AG04450 (cell line): ENCODE measurements around the gene GPC3. TPM values are rescaled to one million over a fixed set of nuclear protein-coding genes. Genes with fewer than 3 reads are reported as not detected.

Experiments
- CTCF ChIA-PET: fragments of 300-600, 350-600 bp; formaldehyde crosslinking; extraction: SDS; loops from one replicate; lab custom pipeline; 2022; ENCODE audit warnings: antibody characterized with exemption, inconsistent platforms; lab: Charles Lee
- POLR2A ChIA-PET: fragments of 350-600 bp; formaldehyde crosslinking; extraction: SDS; loops from one replicate; lab custom pipeline; 2021; ENCODE audit warnings: antibody characterized with exemption, inconsistent platforms; lab: Yijun Ruan, JAX
- DNase-seq: peaks from one replicate; pipeline ENCODE4 v3.0.0-alpha.2; 2011; ENCODE audit warnings: low read depth, low spot score
- H3K27ac ChIP-seq: one replicate; pipeline ENCODE4 v1.5.1; 2012; ENCODE audit warnings: low read depth, low read length, control low read depth
- H3K27me3 ChIP-seq: one replicate; pipeline ENCODE4 v1.6.0; 2012; ENCODE audit warnings: low read length; ENCODE audit not compliant: control insufficient read depth, insufficient read depth
- H3K4me3 ChIP-seq: 2 replicates; pipeline ENCODE4 v1.5.1; 2011; ENCODE audit warnings: mild to moderate bottlenecking, low read depth, low read length, control low read depth
- H3K9me3 ChIP-seq: 2 replicates; pipeline ENCODE4 v1.5.1; 2012; ENCODE audit warnings: low read length; ENCODE audit not compliant: control insufficient read depth, insufficient read depth
- polyA plus RNA-seq: library from polyadenylated mRNA; depleted of rRNA; stranded (reverse); fragments of >200 nt; gene quantifications from 2 replicates; pipeline ENCODE4 v1.2.3, GENCODE V29; 2011
- TF ChIP-seq, protein P1 (sequence below): IDR thresholded peaks from 2 replicates; pipeline ENCODE4 v1.5.1; 2011; ENCODE audit warnings: low read depth, low read length, control low read depth, inconsistent platforms

The GPC3 gene
- polyA plus RNA-seq, 1 experiment: not detected

DNA sequence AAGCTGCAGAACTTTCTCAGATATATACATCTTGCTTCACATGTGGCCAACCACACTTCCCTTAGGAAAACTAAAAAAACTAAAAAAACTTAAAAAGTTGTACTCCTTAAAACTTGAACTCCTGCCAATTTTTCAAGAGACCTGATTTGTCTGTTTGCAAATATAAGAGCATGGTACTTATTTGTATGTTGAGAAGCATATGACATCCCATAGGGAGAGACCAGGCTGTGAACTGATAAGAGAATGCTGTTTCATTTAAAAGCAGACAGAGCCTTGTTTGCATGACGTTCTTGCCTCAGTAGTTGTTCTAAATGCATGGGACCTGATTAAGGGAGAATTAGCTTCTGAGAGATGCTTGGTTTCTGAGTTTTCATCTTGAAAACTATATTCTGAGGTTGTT, 169.9 kb downstream of the GPC3 start:
- Histone ChIP-seq H3K4me3 (no peak overlapping the region), H3K27ac (no peak overlapping the region), H3K27me3 (no peaks in the 10 kb centered on the region), H3K9me3 (no peaks in the 10 kb centered on the region)
- TF ChIP-seq, protein P1, sequence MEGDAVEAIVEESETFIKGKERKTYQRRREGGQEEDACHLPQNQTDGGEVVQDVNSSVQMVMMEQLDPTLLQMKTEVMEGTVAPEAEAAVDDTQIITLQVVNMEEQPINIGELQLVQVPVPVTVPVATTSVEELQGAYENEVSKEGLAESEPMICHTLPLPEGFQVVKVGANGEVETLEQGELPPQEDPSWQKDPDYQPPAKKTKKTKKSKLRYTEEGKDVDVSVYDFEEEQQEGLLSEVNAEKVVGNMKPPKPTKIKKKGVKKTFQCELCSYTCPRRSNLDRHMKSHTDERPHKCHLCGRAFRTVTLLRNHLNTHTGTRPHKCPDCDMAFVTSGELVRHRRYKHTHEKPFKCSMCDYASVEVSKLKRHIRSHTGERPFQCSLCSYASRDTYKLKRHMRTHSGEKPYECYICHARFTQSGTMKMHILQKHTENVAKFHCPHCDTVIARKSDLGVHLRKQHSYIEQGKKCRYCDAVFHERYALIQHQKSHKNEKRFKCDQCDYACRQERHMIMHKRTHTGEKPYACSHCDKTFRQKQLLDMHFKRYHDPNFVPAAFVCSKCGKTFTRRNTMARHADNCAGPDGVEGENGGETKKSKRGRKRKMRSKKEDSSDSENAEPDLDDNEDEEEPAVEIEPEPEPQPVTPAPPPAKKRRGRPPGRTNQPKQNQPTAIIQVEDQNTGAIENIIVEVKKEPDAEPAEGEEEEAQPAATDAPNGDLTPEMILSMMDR: no peak
- DNase-seq: no peak
- CTCF ChIA-PET: no interaction called here
- POLR2A ChIA-PET: no interaction called here

DNA sequence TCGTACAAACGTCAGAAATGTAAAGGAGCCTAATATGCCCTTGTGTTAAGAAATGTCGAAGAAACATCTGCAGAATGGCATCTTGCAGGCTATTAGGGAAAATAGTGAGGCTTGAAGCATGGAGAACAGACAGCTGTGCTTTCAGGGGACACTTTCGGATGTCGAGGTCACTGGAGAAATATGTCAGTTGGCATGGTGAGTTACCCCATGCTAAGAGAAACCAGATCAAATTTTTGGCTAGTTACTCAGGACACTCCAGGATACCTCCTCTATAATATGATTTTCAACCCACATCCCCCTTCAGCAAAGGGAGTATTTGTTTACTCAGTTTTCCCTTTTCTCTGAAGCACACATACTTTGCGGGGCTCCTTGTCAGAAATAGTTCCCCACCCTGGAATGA, 171.4 kb downstream of the GPC3 start:
- no peak overlapping the region for H3K4me3 ChIP-seq
- POLR2A ChIA-PET: no interaction called here
- H3K27ac ChIP-seq: no peak overlapping the region
- CTCF ChIA-PET: interaction anchor here (2.1 kb wide), 1 partner anchor 22 kb away, joined by 9 read pairs; no protein-coding TSS in a partner anchor
- TF ChIP-seq, protein P1: no peak
- no peaks in the 10 kb centered on the region for H3K27me3 ChIP-seq
- DNase-seq: no peak
- H3K9me3 ChIP-seq: no peaks in the 10 kb centered on the region

DNA sequence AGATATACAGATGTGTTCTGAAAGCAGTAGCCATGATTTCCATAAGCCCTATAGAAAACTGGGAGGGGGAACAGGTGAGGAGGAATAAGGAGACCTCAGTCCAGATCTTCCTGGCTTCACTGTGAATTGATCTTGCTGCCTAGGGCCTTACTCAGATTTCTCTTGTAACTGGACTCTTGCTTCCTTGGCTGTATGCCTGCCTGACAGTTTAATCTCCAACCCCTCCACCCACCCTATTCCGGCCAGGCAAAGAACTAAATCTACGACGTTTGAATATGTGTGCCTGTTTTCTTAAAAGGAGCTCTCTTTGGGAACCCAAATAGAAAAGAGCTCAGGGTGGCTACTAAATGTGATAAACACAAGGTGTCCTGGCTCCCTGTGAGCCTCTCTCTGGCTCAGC, 173.0 kb downstream of the GPC3 start:
- Histone ChIP-seq H3K27ac (no peak overlapping the region), H3K27me3 (no peaks in the 10 kb centered on the region), H3K4me3 (no peak overlapping the region), H3K9me3 (no peaks in the 10 kb centered on the region)
- DNase-seq: no peak
- ChIA-PET CTCF (interaction anchor here (2.1 kb wide), 1 partner anchor 20 kb away, joined by 9 read pairs; no protein-coding TSS in a partner anchor), POLR2A (no interaction called here)
- TF ChIP-seq, protein P1: no peak

DNA sequence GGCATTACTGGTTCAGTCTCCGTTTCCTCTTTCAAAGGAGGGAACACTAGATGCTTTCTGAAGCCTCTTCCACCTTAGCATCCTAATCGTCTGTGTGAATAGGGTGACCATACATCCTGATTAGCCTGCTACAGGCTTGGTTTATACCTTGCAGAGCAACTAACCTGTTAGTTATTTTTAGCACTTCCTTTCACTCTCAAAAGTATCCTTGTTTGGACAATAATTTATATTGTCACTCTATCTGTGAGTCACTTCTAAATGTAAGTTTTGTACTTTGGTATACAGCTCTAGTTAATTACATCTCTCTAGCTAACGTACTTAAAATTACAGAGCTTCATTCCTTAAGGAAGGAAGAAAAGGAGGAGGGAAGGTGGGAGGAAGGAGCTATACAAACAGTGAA, 174.5 kb downstream of the GPC3 start:
- Histone ChIP-seq H3K9me3 (no peaks in the 10 kb centered on the region), H3K27me3 (no peaks in the 10 kb centered on the region), H3K27ac (no peak overlapping the region), H3K4me3 (no peak overlapping the region)
- TF ChIP-seq, protein P1: no peak
- no peak for DNase-seq
- CTCF ChIA-PET: interaction anchor here (0.6 kb wide), 1 partner anchor 18 kb away, joined by 3 read pairs; no protein-coding TSS in a partner anchor
- POLR2A ChIA-PET: no interaction called here

DNA sequence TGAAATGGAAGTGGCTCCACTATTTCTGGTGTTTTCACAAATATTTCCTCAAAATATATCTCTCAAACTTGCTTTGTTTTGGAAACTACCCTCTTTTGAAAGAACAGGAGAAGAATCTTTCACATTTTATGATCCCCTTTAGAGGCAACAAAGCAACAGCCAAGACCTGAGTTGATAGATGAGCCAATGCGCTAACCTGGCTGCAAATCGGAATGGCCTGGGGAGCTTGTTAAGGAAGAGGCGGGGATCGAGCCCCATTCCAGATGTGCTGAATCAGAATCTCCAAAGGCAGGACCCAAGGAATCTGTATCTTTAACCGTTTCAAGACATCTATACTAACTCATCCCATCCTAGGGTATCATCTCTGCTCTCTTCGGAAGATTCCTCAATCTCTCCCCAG, 181.3 kb downstream of the GPC3 start:
- ChIA-PET POLR2A (no interaction called here), CTCF (interaction anchor here (1.0 kb wide), 1 partner anchor 11 kb away, joined by 3 read pairs; no protein-coding TSS in a partner anchor)
- Histone ChIP-seq H3K4me3 (no peak overlapping the region), H3K27me3 (no peaks in the 10 kb centered on the region), H3K9me3 (no peaks in the 10 kb centered on the region), H3K27ac (no peak overlapping the region)
- TF ChIP-seq, protein P1: no peak
- DNase-seq: no peak
